ENCODE data around the gene TMBIM6. TPM values are rescaled to one million over a fixed set of nuclear protein-coding genes. Genes with fewer than 3 reads are reported as not detected.

TMBIM6 gene
- total RNA-seq, 4 donors from 2014 or later = 251 to 408 (median 329) TPM

- Histone ChIP-seq H3K9me3 (no peaks in the 10 kb centered on the region), H3K4me3 (no peak overlapping the region), H3K4me1 (peaks cover 0 to 23% (median 0%) of the 10 kb centered on the region in 3 donors), H3K36me3 (no peaks in the 10 kb centered on the region), H3K27me3 (no peaks in the 10 kb centered on the region), H3K27ac (no peak overlapping the region)
- no peak for ATAC-seq
- no peak for TF ChIP-seq EP300 (IDR thresholded peaks at IDR 0.05)
- TF ChIP-seq CTCF (IDR thresholded peaks at IDR 0.05) = no peak
- TF ChIP-seq POLR2AphosphoS5 (IDR thresholded peaks at IDR 0.05) = no peak
- no peak for TF ChIP-seq POLR2A (IDR thresholded peaks at IDR 0.05)
- 73 to 76% methylated on average over 3 to 4 of the region's 4 CpGs for WGBS, 2 donors (ENCODE audit: low coverage in 1 of 2)
Observed at GRCh38 chr12:49697808-49698207, 43.5 kb upstream of the TMBIM6 start.

- no peaks in the 10 kb centered on the region for H3K27me3 ChIP-seq
- H3K9me3 ChIP-seq = no peaks in the 10 kb centered on the region
- TF ChIP-seq POLR2A (IDR thresholded peaks at IDR 0.05) (no peak), POLR2AphosphoS5 (IDR thresholded peaks at IDR 0.05) (no peak), CTCF (IDR thresholded peaks at IDR 0.05) (no peak), EP300 (IDR thresholded peaks at IDR 0.05) (no peak)
- 25 to 33% methylated on average over 6 to 7 of the region's 8 CpGs for WGBS, 2 donors (ENCODE audit: low coverage in 1 of 2)
- ATAC-seq = peak; percentile 46
- H3K4me1 ChIP-seq = peaks cover 0 to 34% (median 3%) of the 10 kb centered on the region in 3 donors
- peak overlapping the region in 3 of 4 donors; percentile 15 to 53 (median 22) for H3K27ac ChIP-seq
- H3K4me3 ChIP-seq = peak overlapping the region in 1 of 2 donors; percentile 6
- no peaks in the 10 kb centered on the region for H3K36me3 ChIP-seq
Observed at GRCh38 chr12:49698619-49699545, 42.5 kb upstream of the TMBIM6 start.

GRCh38 chr12:49702009-49702408 is 39.3 kb upstream of the TMBIM6 start:
- H3K27me3 ChIP-seq = no peaks in the 10 kb centered on the region
- no peak overlapping the region for H3K27ac ChIP-seq
- H3K4me1 ChIP-seq = peaks cover 0 to 59% (median 4%) of the 10 kb centered on the region in 3 donors
- no peaks in the 10 kb centered on the region for H3K36me3 ChIP-seq
- 90 to 94% methylated on average over 3 of the region's 3 CpGs for WGBS, 2 donors (ENCODE audit: low coverage in 1 of 2)
- TF ChIP-seq POLR2A (IDR thresholded peaks at IDR 0.05) (no peak), CTCF (IDR thresholded peaks at IDR 0.05) (no peak), EP300 (IDR thresholded peaks at IDR 0.05) (no peak), POLR2AphosphoS5 (IDR thresholded peaks at IDR 0.05) (no peak)
- no peak for ATAC-seq
- H3K9me3 ChIP-seq = no peaks in the 10 kb centered on the region
- no peak overlapping the region for H3K4me3 ChIP-seq

- H3K36me3 ChIP-seq = no peaks in the 10 kb centered on the region
- no peaks in the 10 kb centered on the region for H3K27me3 ChIP-seq
- peak overlapping the region in 1 of 4 donors; percentile 6 for H3K27ac ChIP-seq
- no peak for ATAC-seq
- H3K4me3 ChIP-seq = no peak overlapping the region
- H3K9me3 ChIP-seq = no peaks in the 10 kb centered on the region
- no peak for TF ChIP-seq CTCF (IDR thresholded peaks at IDR 0.05)
- no peak for TF ChIP-seq EP300 (IDR thresholded peaks at IDR 0.05)
- TF ChIP-seq POLR2AphosphoS5 (IDR thresholded peaks at IDR 0.05) = no peak
- no peak for TF ChIP-seq POLR2A (IDR thresholded peaks at IDR 0.05)
- H3K4me1 ChIP-seq = peaks cover 0 to 64% (median 4%) of the 10 kb centered on the region in 3 donors
Observed at GRCh38 chr12:49702676-49703215, 38.6 kb upstream of the TMBIM6 start.
